ENCODE measurements around the gene GPR148. TPM values are rescaled to one million over a fixed set of nuclear protein-coding genes. Genes with fewer than 3 reads are reported as not detected.

Gene GPR148
- total RNA-seq, 1 donor from 2014 or later = not detected

GRCh38 chr2:130765464-130765863 lies 36.6 kb downstream of the GPR148 start:
- no peak for DNase-seq
- H3K27me3 ChIP-seq (ENCODE audit: low read depth) = peaks cover 73% of the 10 kb centered on the region
- no peaks in the 10 kb centered on the region for H3K4me1 ChIP-seq

GRCh38 chr2:130766037-130766436 lies 37.2 kb downstream of the GPR148 start:
- no peak overlapping the region for H3K27ac ChIP-seq (replicated peaks)
- H3K4me3 ChIP-seq = no peak overlapping the region
- DNase-seq = no peak
- H3K9me3 ChIP-seq (replicated peaks) = no peaks in the 10 kb centered on the region
- H3K27me3 ChIP-seq (ENCODE audit: low read depth) = peaks cover 73% of the 10 kb centered on the region
- no peaks in the 10 kb centered on the region for H3K4me1 ChIP-seq
- intact Hi-C loops (cut with micrococcal nuclease) = no loop called here
- no peak for TF ChIP-seq CTCF (IDR thresholded peaks at IDR 0.05; ENCODE audit: borderline replicate concordance)
- H3K36me3 ChIP-seq = no peaks in the 10 kb centered on the region

More at GRCh38 chr2:130765464-130765863, 36.6 kb downstream of the GPR148 start:
- no peak for TF ChIP-seq CTCF (IDR thresholded peaks at IDR 0.05; ENCODE audit: borderline replicate concordance)
- no peak overlapping the region for H3K27ac ChIP-seq (replicated peaks)
- H3K9me3 ChIP-seq (replicated peaks) = no peaks in the 10 kb centered on the region
- H3K4me3 ChIP-seq = no peak overlapping the region
- intact Hi-C loops (cut with micrococcal nuclease) = no loop called here
- H3K36me3 ChIP-seq = no peaks in the 10 kb centered on the region

- Histone ChIP-seq H3K27me3 (ENCODE audit: low read depth) (peaks cover 66% of the 10 kb centered on the region), H3K36me3 (no peaks in the 10 kb centered on the region), H3K4me1 (no peaks in the 10 kb centered on the region), H3K4me3 (no peak overlapping the region), H3K9me3 (replicated peaks) (no peaks in the 10 kb centered on the region), H3K27ac (replicated peaks) (no peak overlapping the region)
- intact Hi-C loops (cut with micrococcal nuclease) = no loop called here
- no peak for TF ChIP-seq CTCF (IDR thresholded peaks at IDR 0.05; ENCODE audit: borderline replicate concordance)
- no peak for DNase-seq
Observed at GRCh38 chr2:130766711-130767407, 38.0 kb downstream of the GPR148 start.

GRCh38 chr2:130767408-130767775 lies 38.5 kb downstream of the GPR148 start:
- Histone ChIP-seq H3K27me3 (ENCODE audit: low read depth) (peaks cover 63% of the 10 kb centered on the region), H3K36me3 (no peaks in the 10 kb centered on the region), H3K4me3 (no peak overlapping the region), H3K4me1 (no peaks in the 10 kb centered on the region), H3K9me3 (replicated peaks) (no peaks in the 10 kb centered on the region), H3K27ac (replicated peaks) (no peak overlapping the region)
- DNase-seq = no peak
- intact Hi-C loops (cut with micrococcal nuclease) = no loop called here
- TF ChIP-seq CTCF (IDR thresholded peaks at IDR 0.05; ENCODE audit: borderline replicate concordance) = no peak

- H3K27me3 ChIP-seq (ENCODE audit: low read depth) = peaks cover 61% of the 10 kb centered on the region
- no peak overlapping the region for H3K27ac ChIP-seq (replicated peaks)
- peaks cover 5% of the 10 kb centered on the region for H3K9me3 ChIP-seq (replicated peaks)
- TF ChIP-seq CTCF (IDR thresholded peaks at IDR 0.05; ENCODE audit: borderline replicate concordance) = no peak
- H3K4me3 ChIP-seq = no peak overlapping the region
- DNase-seq = no peak
- intact Hi-C loops (cut with micrococcal nuclease) = no loop called here
- H3K4me1 ChIP-seq = no peaks in the 10 kb centered on the region
- no peaks in the 10 kb centered on the region for H3K36me3 ChIP-seq
Observed at GRCh38 chr2:130768191-130768855, 39.5 kb downstream of the GPR148 start.
